H1 (cell line): ENCODE results near the gene SGK1. TPM values are rescaled to one million over a fixed set of nuclear protein-coding genes. Genes with fewer than 3 reads are reported as not detected.

Source experiments
- CTCF ChIA-PET: fragments of 300-600 bp; sonication (Branson Sonifier 250); formaldehyde crosslinking; loops from one replicate; lab custom pipeline; 2021; ENCODE audit not compliant: partially characterized antibody; lab: Charles Lee
- POLR2A ChIA-PET: fragments of 300-600 bp; sonication (Branson Sonifier 250); formaldehyde crosslinking; loops from one replicate; lab custom pipeline; 2021; ENCODE audit warnings: inconsistent platforms; ENCODE audit not compliant: partially characterized antibody; lab: Charles Lee
- DNase-seq, 2 experiments: peaks; one replicate each; pipeline versions ENCODE4 v3.0.0 to v3.0.0-alpha.2; 2010 to 2022; ENCODE audit warnings: low spot score in 2 of 2, low read depth in 1 of 2, mixed read lengths in 1 of 2
- FAIRE-seq: peaks from 2 replicates; lab custom pipeline; 2011; peaks lifted over from hg19 to GRCh38; lab: Jason Lieb, UNC
- H2AFZ ChIP-seq: 2 replicates; pipeline ENCODE4 v1.8.1; 2012; ENCODE audit warnings: low read length, inconsistent platforms
- H2AK5ac ChIP-seq: 2 replicates; pipeline ENCODE4 v1.6.1; 2013; ENCODE audit warnings: low read depth, low read length
- H2BK120ac ChIP-seq: replicated peaks from 2 replicates; pipeline ENCODE3; 2013; ENCODE audit warnings: low read depth, low read length, inconsistent platforms
- H2BK12ac ChIP-seq: 2 replicates; pipeline ENCODE4 v1.6.1; 2013; ENCODE audit warnings: low read depth, low read length
- H2BK15ac ChIP-seq: 2 replicates; pipeline ENCODE4 v1.6.1; 2013; ENCODE audit warnings: low read length
- H2BK20ac ChIP-seq: 2 replicates; pipeline ENCODE4 v1.6.1; 2013; ENCODE audit warnings: low read length
- H2BK5ac ChIP-seq: 2 replicates; pipeline ENCODE4 v1.6.1; 2013; ENCODE audit warnings: low read depth, low read length
- H3K14ac ChIP-seq: 2 replicates; pipeline ENCODE4 v1.6.1; 2013; ENCODE audit warnings: inconsistent platforms; ENCODE audit not compliant: insufficient read length
- H3K18ac ChIP-seq: 2 replicates; pipeline ENCODE4 v1.6.1; 2013; ENCODE audit warnings: low read length; ENCODE audit errors: extremely low read depth
- H3K23ac ChIP-seq: 2 replicates; pipeline ENCODE4 v1.6.1; 2013; ENCODE audit warnings: inconsistent platforms; ENCODE audit not compliant: insufficient read length
- H3K23me2 ChIP-seq: 2 replicates; pipeline ENCODE4 v1.6.1; 2013; ENCODE audit warnings: low read depth, low read length
- H3K27ac ChIP-seq: 2 replicates; pipeline ENCODE4 v1.6.1; 2011; ENCODE audit warnings: low read depth, low read length, inconsistent platforms
- H3K27me3 ChIP-seq, 4 experiments: replicated peaks in 1 of 4; 1 replicate in 1 of 4; 2 replicates in 3 of 4; pipeline versions ENCODE4 v1.6.1 to v1.8.1; 2011 to 2013; ENCODE audit warnings: low read length in 3 of 4, mild to moderate bottlenecking in 3 of 4, inconsistent platforms in 2 of 4, mixed read lengths in 2 of 4, moderate library complexity in 1 of 4; ENCODE audit not compliant: control insufficient read depth in 3 of 4, insufficient read depth in 3 of 4; ENCODE audit errors: extremely low read depth in 1 of 4
- H3K36me3 ChIP-seq, 4 experiments: 2 replicates each; pipeline versions ENCODE4 v1.6.1 to v1.8.1; 2011 to 2013; ENCODE audit warnings: mild to moderate bottlenecking in 4 of 4, low read length in 3 of 4, moderate library complexity in 2 of 4, control low read depth in 1 of 4, inconsistent platforms in 1 of 4; ENCODE audit not compliant: insufficient read depth in 4 of 4, control insufficient read depth in 2 of 4
- H3K4ac ChIP-seq: replicated peaks from 2 replicates; pipeline ENCODE3; 2013; ENCODE audit warnings: low read length, low read depth, mixed read lengths, inconsistent platforms; ENCODE audit not compliant: insufficient read length
- H3K4me1 ChIP-seq, 4 experiments: replicated peaks in 1 of 4; 1 replicate in 1 of 4; 2 replicates in 3 of 4; pipeline versions ENCODE4 v1.6.1 to v1.8.1; 2011 to 2013; ENCODE audit warnings: low read length in 3 of 4, inconsistent platforms in 2 of 4, mixed read lengths in 1 of 4; ENCODE audit not compliant: insufficient read depth in 4 of 4, control insufficient read depth in 3 of 4
- H3K4me2 ChIP-seq, 2 experiments: 2 replicates each; pipeline versions ENCODE4 v1.6.1 to v1.8.1; 2011 to 2013; ENCODE audit warnings: low read depth in 2 of 2, low read length in 2 of 2, control low read depth in 1 of 2, inconsistent platforms in 1 of 2, mild to moderate bottlenecking in 1 of 2; ENCODE audit not compliant: insufficient read depth in 1 of 2
- H3K4me3 ChIP-seq, 4 experiments: fragments of 200-600, 300-600 bp in 1 of 4; sonication (generic), shearing (Covaris generic), sonication (Bioruptor Twin) in 1 of 4; 2 replicates each; pipeline versions ENCODE4 v1.5.1 to v1.8.1; 2011 to 2016; ENCODE audit warnings: low read length in 4 of 4, low read depth in 3 of 4, control low read depth in 2 of 4, inconsistent platforms in 2 of 4, mild to moderate bottlenecking in 2 of 4, mixed read lengths in 1 of 4, moderate library complexity in 1 of 4; ENCODE audit not compliant: insufficient read depth in 2 of 4; ENCODE audit errors: extremely low read depth in 1 of 4
- H3K56ac ChIP-seq: replicated peaks from 2 replicates; pipeline ENCODE3; 2013; ENCODE audit warnings: low read depth, mild to moderate bottlenecking, mixed read lengths, low read length, inconsistent platforms; ENCODE audit not compliant: insufficient read length
- H3K79me1 ChIP-seq: 2 replicates; pipeline ENCODE4 v1.6.1; 2013; ENCODE audit warnings: low read depth, low read length, control low read depth
- H3K79me2 ChIP-seq, 2 experiments: 2 replicates each; pipeline versions ENCODE4 v1.6.1 to v1.8.1; 2012 to 2013; ENCODE audit warnings: low read length in 2 of 2, mild to moderate bottlenecking in 2 of 2, inconsistent platforms in 1 of 2; ENCODE audit not compliant: insufficient read depth in 2 of 2, control insufficient read depth in 1 of 2
- H3K9ac ChIP-seq, 4 experiments: replicated peaks in 1 of 4; 1 replicate in 1 of 4; 2 replicates in 3 of 4; pipeline versions ENCODE4 v1.6.1 to v1.8.1; 2011 to 2013; ENCODE audit warnings: low read depth in 3 of 4, low read length in 3 of 4, control low read depth in 2 of 4, mild to moderate bottlenecking in 2 of 4, moderate library complexity in 2 of 4, inconsistent platforms in 1 of 4; ENCODE audit errors: extremely low read depth in 1 of 4
- H3K9me3 ChIP-seq, 2 experiments: 2 replicates each; pipeline versions ENCODE4 v1.6.1 to v1.8.1; 2012 to 2013; ENCODE audit warnings: mild to moderate bottlenecking in 2 of 2, moderate library complexity in 2 of 2, control low read depth in 1 of 2, inconsistent platforms in 1 of 2, low read depth in 1 of 2, low read length in 1 of 2, mixed read lengths in 1 of 2; ENCODE audit not compliant: insufficient read depth in 2 of 2
- H4K20me1 ChIP-seq, 2 experiments: replicated peaks in 1 of 2; 2 replicates each; pipeline versions ENCODE3 to v1.8.1; 2011 to 2013; ENCODE audit warnings: inconsistent platforms in 2 of 2, low read length in 2 of 2, mild to moderate bottlenecking in 1 of 2; ENCODE audit not compliant: insufficient read depth in 2 of 2, control insufficient read depth in 1 of 2
- H4K5ac ChIP-seq: 2 replicates; pipeline ENCODE4 v1.6.1; 2013; ENCODE audit warnings: low read length, low read depth, mixed read lengths, inconsistent platforms; ENCODE audit not compliant: insufficient read length
- H4K8ac ChIP-seq: 2 replicates; pipeline ENCODE4 v1.8.0; 2013; ENCODE audit warnings: mild to moderate bottlenecking, moderate library complexity, low read length, inconsistent platforms; ENCODE audit not compliant: insufficient read depth; ENCODE audit errors: extremely low read depth
- H4K91ac ChIP-seq: replicated peaks from 2 replicates; pipeline ENCODE3; 2013; ENCODE audit warnings: low read length, mixed read lengths, inconsistent platforms; ENCODE audit not compliant: insufficient read length
- CREB1 ChIP-seq: IDR thresholded peaks from 2 replicates; pipeline ENCODE4 v1.6.1; 2012; ENCODE audit warnings: inconsistent platforms
- KDM4A ChIP-seq: IDR thresholded peaks from one replicate; pipeline ENCODE4 v1.7.1; 2012; ENCODE audit warnings: low read depth, mild to moderate bottlenecking, moderate library complexity, low read length, inconsistent platforms; ENCODE audit not compliant: severe bottlenecking
- RBBP5 ChIP-seq: IDR thresholded peaks from 2 replicates; pipeline ENCODE4 v1.7.1; 2012; ENCODE audit warnings: low read depth, mild to moderate bottlenecking, inconsistent platforms, low read length, moderate library complexity, borderline replicate concordance
- RXRA ChIP-seq: IDR thresholded peaks from 2 replicates; pipeline ENCODE4 v1.6.1; 2011; ENCODE audit warnings: low read depth, mild to moderate bottlenecking, low read length, moderate library complexity; ENCODE audit not compliant: insufficient read depth
- WGBS, 2 experiments: shearing (Covaris generic) in 1 of 2; methylation state at CpG; one replicate each; pipeline versions ENCODE4 v1.1.6 to v1.1.7; 2013 to 2015; ENCODE audit warnings: low lambda C conversion rate in 2 of 2, mixed read lengths in 2 of 2, inconsistent platforms in 1 of 2, low coverage in 1 of 2, missing lambda C conversion rate in 1 of 2; ENCODE audit not compliant: insufficient replicate concordance in 2 of 2, insufficient coverage in 1 of 2, insufficient read length in 1 of 2; ENCODE audit errors: extremely low coverage in 1 of 2, missing lambda C conversion rate in 1 of 2; 5-methylcytosine and 5-hydroxymethylcytosine counted together
- polyA plus RNA-seq, 7 experiments: library from polyadenylated mRNA; depleted of rRNA in 3 of 7; stranded (reverse) in 5 of 7; unstranded in 2 of 7; fragments of >200 nt in 5 of 7; fragments of 200-250 nt in 2 of 7; gene quantifications; 1 replicate in 5 of 7; 2 replicates in 1 of 7; 4 replicates in 1 of 7; pipeline versions ENCODE4 v1.2.1 to v1.2.3, GENCODE V29; 2011 to 2013; ENCODE audit warnings: missing spikeins in 2 of 7, mixed read lengths in 2 of 7
- total RNA-seq: library from RNA; stranded (reverse); fragmentation: NEBNext Ultra II Directional; extraction: Animal tissue kit (Norgen Biotek cat#: 25700); gene quantifications from 2 replicates; pipeline ENCODE4 v1.2.1, GENCODE V29; 2021

Gene SGK1
- total and polyA plus RNA-seq, 2 of the 8 experiments (the other 6 are each of a cell fraction or from before 2014, with no cell fraction given), result 14.5 to 18.4 TPM

- Histone ChIP-seq H2BK15ac (no peak overlapping the region), H3K56ac (no peak overlapping the region), H2BK120ac (no peak overlapping the region), H2AK5ac (no peak overlapping the region), H3K4ac (no peak overlapping the region), H3K18ac (no peak overlapping the region), H2BK20ac (no peak overlapping the region), H4K8ac (no peak overlapping the region), H3K14ac (no peak overlapping the region), H3K36me3 (peaks cover 9 to 37% (median 22%) of the 10 kb centered on the region in 4 experiments), H3K27me3 (peaks cover 0 to under 1% (median 0%) of the 10 kb centered on the region in 4 experiments; a peak in 1 of 7 replicates), H3K4me2 (no peak overlapping the region), H3K27ac (no peak overlapping the region), H3K79me1 (no peaks in the 10 kb centered on the region), H3K79me2 (no peaks in the 10 kb centered on the region), H4K5ac (no peak overlapping the region), H2AFZ (no peak overlapping the region), H3K23ac (no peak overlapping the region), H3K4me1 (no peaks in the 10 kb centered on the region; a peak in 1 of 7 replicates), H4K20me1 (no peaks in the 10 kb centered on the region), H2BK5ac (no peak overlapping the region), H3K23me2 (peaks cover 7% of the 10 kb centered on the region; the same call in 1 of the 2 replicates), H3K9ac (no peak overlapping the region), H2BK12ac (no peak overlapping the region), H4K91ac (no peak overlapping the region), H3K4me3 (no peak overlapping the region), H3K9me3 (no peaks in the 10 kb centered on the region)
- POLR2A ChIA-PET, result no interaction called here
- TF ChIP-seq RXRA (no peak), CREB1 (no peak), RBBP5 (no peak), KDM4A (no peak)
- DNase-seq (no peak), FAIRE-seq (no peak)
- WGBS, 2 experiments, result 94% methylated on average over 10 of the region's 10 CpGs; no CpG with 5 or more reads in 1 of the 2 experiments
- CTCF ChIA-PET, result interaction anchor here (0.6 to 2.1 kb wide), 5 partner anchors 14 to 652 kb away, joined by 4 to 12 read pairs (median 6); no protein-coding TSS in a partner anchor
These were observed 147.1 kb downstream of the SGK1 start for GRCh38 chr6:134170844-134171243.
